ENCODE results near the gene CYTH1. TPM values are rescaled to one million over a fixed set of nuclear protein-coding genes. Genes with fewer than 3 reads are reported as not detected.

The CYTH1 gene
- total RNA-seq, 1 experiment from 2014 or later: 34.3 TPM

DNA sequence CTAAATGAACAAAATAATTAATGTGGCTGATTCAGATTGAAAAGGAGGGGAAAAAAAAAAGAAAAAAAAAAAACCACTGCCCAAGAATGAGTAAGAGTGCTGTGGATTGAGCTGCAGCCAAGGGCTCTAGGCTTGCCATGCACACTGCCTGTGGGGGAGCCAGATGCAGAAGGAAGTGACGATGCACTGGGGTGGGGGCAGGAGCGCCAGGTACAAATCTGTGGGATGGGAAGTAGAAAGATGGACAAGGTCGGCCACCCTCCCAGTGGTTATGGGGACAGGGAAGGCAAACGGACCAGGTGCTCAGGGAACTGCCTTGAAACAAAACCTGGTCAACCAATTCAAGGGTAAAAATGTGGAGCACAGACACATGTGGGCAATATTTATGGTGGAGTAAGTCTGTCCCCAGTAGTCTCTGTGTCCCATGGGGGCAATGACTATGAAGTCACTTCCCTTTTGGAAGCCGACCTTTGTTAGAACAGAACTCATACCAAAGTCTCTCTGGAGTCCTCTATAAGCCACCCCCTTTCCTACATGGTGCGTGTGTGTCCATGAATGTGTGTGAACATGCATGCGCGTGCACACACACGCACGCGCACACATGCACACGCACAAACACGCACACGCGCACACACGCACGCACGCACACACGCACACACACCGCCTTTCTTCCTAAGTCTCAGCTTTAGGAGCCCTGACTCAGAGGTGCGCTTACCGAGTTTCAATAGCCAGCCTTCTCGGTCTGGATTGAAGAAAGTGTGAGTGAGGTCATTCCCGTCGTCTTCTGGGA, 84.3 kb downstream of the CYTH1 start:
- Histone ChIP-seq H3K4me2 (ENCODE audit: low read length) (no peak overlapping the region), H3K9me3 (ENCODE audit: control insufficient read depth in 1 of 2, insufficient read depth in 1 of 2, low read depth in 1 of 2, low read length in 2 of 2) (no peaks in the 10 kb centered on the region), H3K27me3 (ENCODE audit: insufficient read depth, low read length) (no peaks in the 10 kb centered on the region), H2AFZ (ENCODE audit: low read depth, low read length, poor library complexity, severe bottlenecking) (no peak overlapping the region), H3K9ac (ENCODE audit: low read length) (no peak overlapping the region), H3K27ac (ENCODE audit: low read depth, low read length) (no peak overlapping the region), H3K36me3 (ENCODE audit: control insufficient read depth in 1 of 2, insufficient read depth in 2 of 2, low read length in 2 of 2) (peaks cover 5 to 29% of the 10 kb centered on the region in 2 experiments), H4K20me1 (ENCODE audit: insufficient read depth) (no peaks in the 10 kb centered on the region), H3K4me3 (replicated peaks in 1 of 2; ENCODE audit: low read depth in 1 of 2, low read length in 2 of 2) (no peak overlapping the region), H3K4me1 (ENCODE audit: control insufficient read depth in 1 of 2, insufficient read depth in 2 of 2, low read length in 2 of 2) (no peaks in the 10 kb centered on the region), H3K9me2 (ENCODE audit: insufficient read depth) (no peaks in the 10 kb centered on the region), H3K79me2 (ENCODE audit: insufficient read depth, low read length) (no peaks in the 10 kb centered on the region)
- intact Hi-C loops (cut with micrococcal nuclease): no loop called here
- no TSS peak for BruUV-seq (replicated peaks)
- ATAC-seq: no peak
- DNase-seq (ENCODE audit: low read depth, low spot score): no peak
- POLR2A ChIA-PET: no interaction called here
- CTCF ChIA-PET: interaction anchor here (1.5 kb wide), 1 partner anchor 10 kb away, joined by 4 read pairs; no protein-coding TSS in a partner anchor
- TF ChIP-seq POLR2A (IDR thresholded peaks at IDR 0.05; ENCODE audit: borderline replicate concordance, extremely low read depth, insufficient read depth, insufficient read length) (no peak), TCF7L2 (IDR thresholded peaks at IDR 0.05; ENCODE audit: borderline replicate concordance, extremely low read depth, insufficient read depth, insufficient read length) (no peak), FOSL1 (IDR thresholded peaks at IDR 0.05; ENCODE audit: low read depth) (no peak), REST (IDR thresholded peaks at IDR 0.05; ENCODE audit: low read depth) (no peak), CBX3 (IDR thresholded peaks at IDR 0.05; ENCODE audit: low read depth) (no peak), SP1 (IDR thresholded peaks at IDR 0.05; ENCODE audit: low read depth) (no peak), MAX (IDR thresholded peaks at IDR 0.05) (no peak), SRF (IDR thresholded peaks at IDR 0.05; ENCODE audit: low read depth) (no peak), CEBPB (IDR thresholded peaks at IDR 0.05; ENCODE audit: low read depth) (no peak)
- TF ChIP-seq, protein P1, sequence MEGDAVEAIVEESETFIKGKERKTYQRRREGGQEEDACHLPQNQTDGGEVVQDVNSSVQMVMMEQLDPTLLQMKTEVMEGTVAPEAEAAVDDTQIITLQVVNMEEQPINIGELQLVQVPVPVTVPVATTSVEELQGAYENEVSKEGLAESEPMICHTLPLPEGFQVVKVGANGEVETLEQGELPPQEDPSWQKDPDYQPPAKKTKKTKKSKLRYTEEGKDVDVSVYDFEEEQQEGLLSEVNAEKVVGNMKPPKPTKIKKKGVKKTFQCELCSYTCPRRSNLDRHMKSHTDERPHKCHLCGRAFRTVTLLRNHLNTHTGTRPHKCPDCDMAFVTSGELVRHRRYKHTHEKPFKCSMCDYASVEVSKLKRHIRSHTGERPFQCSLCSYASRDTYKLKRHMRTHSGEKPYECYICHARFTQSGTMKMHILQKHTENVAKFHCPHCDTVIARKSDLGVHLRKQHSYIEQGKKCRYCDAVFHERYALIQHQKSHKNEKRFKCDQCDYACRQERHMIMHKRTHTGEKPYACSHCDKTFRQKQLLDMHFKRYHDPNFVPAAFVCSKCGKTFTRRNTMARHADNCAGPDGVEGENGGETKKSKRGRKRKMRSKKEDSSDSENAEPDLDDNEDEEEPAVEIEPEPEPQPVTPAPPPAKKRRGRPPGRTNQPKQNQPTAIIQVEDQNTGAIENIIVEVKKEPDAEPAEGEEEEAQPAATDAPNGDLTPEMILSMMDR (IDR thresholded peaks at IDR 0.05 in 2 of 3, conservative IDR thresholded peaks at IDR 0.05 in 1 of 3; ENCODE audit: borderline replicate concordance in 1 of 3, insufficient read depth in 1 of 3, low read depth in 2 of 3, low read length in 2 of 3): no peak
- RAD21 ChIA-PET (ENCODE audit: low non-redundant PET in 1 of 2, low total read pairs in 2 of 2, uncharacterized antibody in 2 of 2, unreplicated experiment in 2 of 2): interaction anchor here in 1 of 2 experiments (0.7 kb wide), 1 partner anchor 11 kb away, joined by 3 read pairs; no protein-coding TSS in a partner anchor

Measured in HCT116 (cell line).